Eye (tissue), 1 donor: ENCODE data around the gene SPEM3.
A peak's percentile ranks its signal among the peaks of the same experiment; 100 is the strongest.
"Not testable (repeated sequence)": the region's sequence is repeated elsewhere in the genome, so short reads cannot be mapped to it uniquely, and the experiment has no call there.

Experiments used
- DNase-seq: peaks from one replicate; pipeline ENCODE4 v3.0.0-alpha.2; 2015

SPEM3 gene

DNA sequence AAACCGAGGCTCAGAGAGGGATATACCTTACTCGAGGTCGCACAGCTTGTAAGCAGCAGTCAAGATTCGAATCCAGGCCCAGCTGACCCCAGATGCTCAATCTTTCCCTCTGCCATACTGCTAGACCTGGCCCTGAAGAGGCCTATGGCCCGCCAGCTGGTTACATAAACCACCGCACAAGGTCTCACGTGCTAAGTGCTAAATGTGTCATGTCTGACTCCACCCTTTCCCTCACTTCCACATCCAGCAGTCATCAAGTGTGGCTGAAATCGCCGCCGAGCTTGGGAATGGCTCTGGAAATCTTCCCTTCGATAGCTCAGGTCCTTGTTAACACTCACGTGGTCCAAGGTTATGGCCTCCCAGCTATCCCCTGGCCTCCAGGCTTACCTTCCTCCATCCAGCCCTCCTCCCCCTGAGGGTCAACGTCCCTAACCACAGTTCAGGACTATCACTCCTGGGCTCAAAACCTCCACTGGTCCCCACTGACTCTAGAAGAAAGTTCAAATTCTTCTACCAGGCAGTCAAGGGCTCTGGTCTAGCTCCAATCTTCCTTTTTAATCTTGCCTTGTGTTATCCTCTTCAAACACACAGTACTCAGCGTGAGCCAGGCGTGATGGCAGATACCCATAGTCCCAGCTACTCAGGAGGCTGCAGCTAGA is 47.2 kb downstream of the SPEM3 start:
- no peak for DNase-seq

DNA sequence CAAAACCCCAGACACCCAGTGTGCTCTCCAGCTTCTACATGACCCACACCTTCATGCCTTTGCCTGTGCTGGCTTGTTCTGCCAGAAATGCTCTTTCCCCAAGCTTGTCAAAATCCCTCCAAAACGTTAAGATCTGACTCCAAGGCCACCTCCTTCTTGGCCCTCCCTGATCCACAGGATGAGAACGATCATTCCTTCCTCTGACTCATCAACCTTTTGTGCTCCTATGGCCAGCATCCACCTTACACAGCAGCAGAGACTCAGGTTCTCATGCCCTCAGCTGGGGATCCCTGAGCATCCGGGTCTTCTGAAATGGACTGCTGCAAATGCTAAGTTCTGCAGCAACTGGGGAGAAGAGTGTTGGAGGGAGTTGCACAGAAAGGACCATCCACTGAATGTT is 47.8 kb downstream of the SPEM3 start:
- DNase-seq, result no peak

DNA sequence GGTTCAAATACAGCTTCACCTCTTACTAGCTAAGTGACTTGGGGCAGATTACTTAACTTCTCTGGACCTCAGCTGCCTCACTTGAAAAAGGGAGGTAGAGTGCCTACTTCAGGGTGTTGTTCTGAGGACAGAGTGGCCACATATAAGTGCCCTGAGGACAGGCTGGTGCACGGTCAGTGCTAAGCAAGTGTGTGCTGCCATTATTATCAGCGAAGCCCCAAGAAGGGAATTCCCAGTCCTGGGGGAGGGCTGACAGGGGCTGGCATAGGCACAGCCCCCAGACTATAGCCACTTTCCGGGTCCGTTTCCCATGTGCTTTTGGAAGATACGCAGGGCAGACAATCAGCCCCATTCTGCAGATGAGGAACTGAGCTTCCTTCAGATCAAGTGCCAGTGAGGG is 48.3 kb downstream of the SPEM3 start:
- DNase-seq, result no peak

DNA sequence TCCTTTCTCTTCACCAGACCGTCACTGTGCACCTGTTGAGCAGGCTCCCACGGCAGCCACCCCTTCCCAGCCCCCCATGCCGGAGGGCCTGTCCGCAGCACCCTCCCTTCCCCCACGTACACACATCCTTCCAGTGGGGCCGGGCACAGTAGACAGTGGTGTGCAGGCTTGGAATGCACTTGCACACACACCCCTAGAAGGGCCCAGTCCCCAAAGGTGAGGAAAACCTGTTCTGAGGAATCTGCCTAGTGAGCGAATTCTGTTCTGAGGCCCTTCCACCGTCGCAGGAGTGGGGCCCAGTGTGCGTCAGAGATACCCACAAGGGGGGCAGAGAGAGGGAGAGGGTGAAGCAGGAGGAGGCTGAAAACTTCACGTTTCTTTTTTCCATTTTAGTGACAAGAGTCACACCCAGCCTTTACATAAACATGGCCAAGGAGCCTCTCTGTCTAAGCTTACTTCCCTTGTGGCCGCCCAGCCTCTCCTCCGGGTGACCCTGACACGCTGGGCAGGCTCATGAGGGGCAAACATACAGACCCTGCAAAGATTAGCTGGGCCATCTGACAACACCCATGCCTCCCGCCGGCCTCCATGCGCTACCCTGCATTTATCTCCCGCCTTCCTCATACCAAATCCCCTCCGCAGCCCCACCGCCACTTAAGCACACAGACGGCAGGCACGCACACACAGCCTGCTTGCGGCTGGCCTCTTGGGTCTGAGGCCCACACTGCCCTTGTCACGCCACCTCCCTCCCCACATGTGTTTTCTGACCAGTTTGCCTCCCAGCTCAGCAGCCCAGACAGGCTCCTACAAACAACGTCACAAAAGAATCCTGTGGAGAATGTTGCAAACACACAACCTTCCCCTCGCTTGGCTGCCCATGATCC is 49.0 kb downstream of the SPEM3 start:
- peak; percentile 87 for DNase-seq

DNA sequence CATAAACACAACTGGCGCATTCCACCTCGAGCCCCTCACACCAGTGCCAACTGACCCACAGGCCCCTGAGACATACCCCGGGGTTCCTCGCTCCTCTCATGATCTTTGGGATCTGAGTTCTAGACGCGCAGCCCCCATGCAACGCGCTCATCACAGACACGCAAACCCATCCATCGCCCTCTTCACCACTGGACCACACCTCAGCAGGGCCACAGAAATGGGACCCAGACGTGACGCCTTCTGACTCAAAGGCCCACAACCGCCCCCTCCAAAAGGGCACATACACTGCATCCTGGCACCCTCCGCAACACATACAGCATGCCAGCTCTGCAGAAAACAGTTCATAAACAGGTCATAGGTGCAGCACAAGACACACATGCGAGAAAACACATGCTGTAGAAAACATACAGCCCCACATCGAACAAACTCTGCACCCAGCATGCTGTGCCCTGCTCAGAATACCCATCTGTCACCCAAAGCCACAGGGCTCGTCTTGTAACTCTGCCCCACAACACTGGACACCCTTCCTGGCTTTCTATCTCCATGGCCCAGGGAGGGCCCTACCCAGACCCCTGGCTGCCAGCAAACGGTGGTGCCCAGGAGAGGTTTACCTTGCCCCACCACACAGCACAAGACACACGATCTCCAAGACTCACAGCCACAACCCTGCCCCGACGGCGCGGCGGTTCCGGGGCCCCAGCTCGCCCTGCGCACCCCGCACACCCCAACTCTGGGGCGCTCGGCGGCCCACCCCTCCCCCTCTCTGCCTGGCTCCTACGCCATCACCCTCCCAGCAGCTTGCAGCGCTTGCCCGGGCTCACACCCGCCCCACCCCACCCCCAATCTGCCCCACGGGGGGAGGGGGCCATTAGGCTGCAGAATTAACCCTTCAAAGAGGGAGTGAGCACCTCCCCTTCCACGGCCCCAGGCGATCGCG is 49.9 kb downstream of the SPEM3 start:
- peak; percentile 81 for DNase-seq

DNA sequence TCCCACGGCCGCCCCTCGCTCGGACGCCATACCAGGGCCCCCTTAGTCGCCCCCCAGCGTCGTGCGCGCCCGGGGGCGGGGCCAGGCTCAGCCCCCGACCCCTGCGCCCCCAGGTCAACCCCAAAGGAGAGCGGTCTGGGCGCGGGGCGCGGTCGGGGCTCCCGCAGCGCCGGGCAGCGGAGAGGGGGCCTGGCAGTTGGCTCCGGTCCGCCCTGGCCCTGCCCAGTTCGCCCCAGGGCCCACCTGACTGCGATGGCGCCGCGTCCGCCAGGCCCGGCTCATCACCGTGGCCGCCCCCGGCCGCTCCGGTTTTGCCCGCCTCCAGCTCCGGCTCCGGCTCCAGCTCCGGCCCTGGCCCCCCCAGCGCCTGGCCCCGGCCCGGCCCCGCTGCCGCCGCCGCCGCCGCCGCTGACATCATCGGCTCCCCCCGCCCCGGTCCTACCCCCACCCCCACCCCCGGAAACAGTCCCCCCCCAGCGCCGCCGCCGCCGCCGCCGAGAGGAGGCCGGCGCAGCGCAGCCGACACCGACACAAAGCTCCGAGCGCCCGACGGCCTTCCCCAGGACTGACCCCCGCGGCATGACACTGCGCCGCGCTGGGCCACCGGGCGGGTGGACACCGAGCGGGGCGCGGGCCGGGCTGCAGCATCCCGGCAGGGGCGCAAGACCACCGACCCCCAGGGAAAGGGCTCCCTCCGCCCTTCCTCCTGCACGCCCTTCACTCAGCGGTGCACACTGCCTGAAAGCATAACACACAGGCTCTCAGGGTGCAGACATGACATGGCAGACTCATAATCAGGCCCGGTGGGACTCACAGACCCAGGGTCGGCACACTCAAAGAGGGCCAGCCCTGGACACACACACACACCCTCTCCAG is 50.8 kb downstream of the SPEM3 start, which contains the start of gene ZBTB4:
TSS of gene ZBTB4 (minus strand) at position 419 of the 876 bp plus-strand sequence. CDS start 12,830 bp downstream, outside the sequence.
- DNase-seq, result peak; percentile 86

DNA sequence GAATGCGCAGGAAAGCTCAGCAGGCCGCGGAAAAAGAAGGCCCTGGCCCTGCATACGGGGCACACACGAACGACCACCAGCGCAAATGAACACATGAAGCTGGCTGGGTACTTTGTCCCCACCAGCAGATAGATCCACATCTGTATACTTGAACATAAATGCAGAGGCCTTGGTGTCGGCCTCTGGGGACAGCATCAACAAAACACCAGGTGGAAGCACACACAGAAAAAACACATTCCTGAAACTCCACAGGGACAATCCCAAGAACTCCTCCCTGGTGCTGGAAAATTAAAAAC is 51.4 kb downstream of the SPEM3 start:
- no peak for DNase-seq

DNA sequence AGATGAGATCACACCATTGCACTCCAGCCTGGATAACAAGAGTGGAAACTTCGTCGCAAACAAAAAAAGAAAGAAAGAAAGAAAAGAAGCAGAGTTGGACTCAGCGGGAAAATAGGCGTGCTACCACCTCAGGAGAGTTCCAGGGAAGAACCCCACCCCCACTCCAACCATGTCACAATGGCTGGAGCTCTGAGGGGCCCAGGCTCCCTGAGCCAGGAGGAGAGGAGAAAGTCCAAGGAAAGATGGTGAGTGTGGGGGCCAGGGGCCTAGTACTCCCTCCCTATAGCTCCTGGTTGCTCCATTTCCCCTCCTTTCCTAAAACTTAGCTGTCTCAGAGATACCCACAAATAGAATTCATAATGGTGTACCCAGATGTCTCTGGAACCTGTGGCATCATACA is 52.6 kb downstream of the SPEM3 start, which contains the start of gene SLC35G6:
TSS of gene SLC35G6 (plus strand) at position 172 of the 400 bp plus-strand sequence. CDS start at position 243, 71 bp downstream.
- not testable (repeated sequence) for DNase-seq

DNA sequence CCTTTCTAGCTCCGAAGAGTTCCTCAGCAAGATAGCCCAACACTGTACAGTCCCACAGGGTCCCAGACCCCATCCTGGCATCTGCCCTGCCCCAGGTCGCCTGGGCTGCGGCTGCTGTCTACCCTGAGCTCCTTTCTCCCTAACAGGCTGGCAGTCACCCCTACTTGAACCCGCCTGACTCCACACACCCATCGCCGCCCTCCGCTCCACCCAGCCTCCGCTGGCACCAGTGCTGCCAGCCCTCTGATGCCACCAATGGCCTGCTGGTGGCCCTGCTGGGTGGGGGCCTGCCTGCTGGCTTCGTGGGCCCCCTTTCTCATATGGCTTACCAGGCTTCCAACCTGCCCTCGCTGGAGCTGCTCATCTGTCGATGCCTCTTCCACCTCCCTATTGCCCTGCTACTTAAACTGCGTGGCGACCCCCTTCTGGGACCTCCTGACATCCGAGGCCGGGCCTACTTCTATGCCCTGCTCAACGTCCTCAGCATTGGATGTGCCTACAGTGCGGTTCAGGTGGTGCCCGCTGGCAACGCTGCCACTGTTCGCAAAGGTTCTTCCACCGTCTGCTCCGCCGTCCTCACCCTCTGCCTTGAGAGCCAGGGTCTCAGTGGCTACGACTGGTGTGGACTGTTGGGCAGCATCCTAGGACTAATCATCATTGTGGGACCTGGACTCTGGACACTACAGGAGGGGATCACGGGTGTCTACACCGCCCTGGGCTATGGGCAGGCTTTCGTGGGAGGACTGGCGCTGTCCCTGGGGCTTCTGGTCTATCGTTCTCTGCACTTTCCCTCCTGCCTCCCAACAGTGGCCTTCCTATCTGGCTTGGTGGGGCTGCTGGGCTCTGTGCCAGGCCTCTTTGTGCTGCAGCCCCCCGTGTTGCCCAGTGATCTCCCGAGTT is 53.4 kb downstream of the SPEM3 start:
- not testable (repeated sequence) for DNase-seq
